ENCODE data around the gene ZMYM1. TPM values are rescaled to one million over a fixed set of nuclear protein-coding genes. Genes with fewer than 3 reads are reported as not detected.
"Not testable (repeated sequence)": the region's sequence is repeated elsewhere in the genome, so short reads cannot be mapped to it uniquely, and the experiment has no call there.

ZMYM1 gene
- total RNA-seq, 2 donors from 2014 or later: 8.0 to 11.1 TPM

DNA sequence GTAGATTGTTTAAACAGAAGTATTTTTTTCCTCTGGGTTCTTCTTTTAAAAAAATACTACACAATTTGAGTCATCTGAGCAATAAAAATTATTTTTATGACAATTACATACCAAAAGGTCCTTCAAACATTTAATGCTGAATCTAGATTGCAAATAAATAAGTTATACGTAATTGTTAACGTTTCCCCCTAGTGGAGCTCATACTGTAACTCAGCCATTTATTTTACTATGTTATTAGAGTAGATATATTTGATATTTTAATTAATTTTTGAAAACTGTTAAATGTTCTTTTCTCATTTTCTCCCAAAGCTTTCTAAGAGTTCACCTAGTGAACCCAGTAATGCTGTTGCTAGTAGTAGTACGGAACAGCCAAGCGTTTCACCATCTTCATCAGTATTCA is 33.5 kb downstream of the ZMYM1 start:
- no peaks in the 10 kb centered on the region for H3K36me3 Mint-ChIP-seq (ENCODE audit: low read depth)
- H3K9me3 ChIP-seq (ENCODE audit: control insufficient read depth, low read length, poor library complexity, severe bottlenecking): no peaks in the 10 kb centered on the region
- H3K27me3 Mint-ChIP-seq: no peaks in the 10 kb centered on the region
- H3K4me1 Mint-ChIP-seq: peaks cover 4% of the 10 kb centered on the region
- no peak for DNase-seq
- no peak overlapping the region for H3K4me3 Mint-ChIP-seq
- no peak overlapping the region for H3K27ac Mint-ChIP-seq
- no peak for ATAC-seq

GRCh38 chr1:35115459-35116383 is 36.5 kb downstream of the ZMYM1 start:
- no peaks in the 10 kb centered on the region for H3K9me3 ChIP-seq (ENCODE audit: control insufficient read depth, low read length, poor library complexity, severe bottlenecking)
- H3K27ac Mint-ChIP-seq: no peak overlapping the region
- peaks cover 6% of the 10 kb centered on the region for H3K4me1 Mint-ChIP-seq
- no peaks in the 10 kb centered on the region for H3K36me3 Mint-ChIP-seq (ENCODE audit: low read depth)
- H3K27me3 Mint-ChIP-seq: peaks cover 12% of the 10 kb centered on the region
- ATAC-seq (no peak), DNase-seq (no peak)
- no peak overlapping the region for H3K4me3 Mint-ChIP-seq

DNA sequence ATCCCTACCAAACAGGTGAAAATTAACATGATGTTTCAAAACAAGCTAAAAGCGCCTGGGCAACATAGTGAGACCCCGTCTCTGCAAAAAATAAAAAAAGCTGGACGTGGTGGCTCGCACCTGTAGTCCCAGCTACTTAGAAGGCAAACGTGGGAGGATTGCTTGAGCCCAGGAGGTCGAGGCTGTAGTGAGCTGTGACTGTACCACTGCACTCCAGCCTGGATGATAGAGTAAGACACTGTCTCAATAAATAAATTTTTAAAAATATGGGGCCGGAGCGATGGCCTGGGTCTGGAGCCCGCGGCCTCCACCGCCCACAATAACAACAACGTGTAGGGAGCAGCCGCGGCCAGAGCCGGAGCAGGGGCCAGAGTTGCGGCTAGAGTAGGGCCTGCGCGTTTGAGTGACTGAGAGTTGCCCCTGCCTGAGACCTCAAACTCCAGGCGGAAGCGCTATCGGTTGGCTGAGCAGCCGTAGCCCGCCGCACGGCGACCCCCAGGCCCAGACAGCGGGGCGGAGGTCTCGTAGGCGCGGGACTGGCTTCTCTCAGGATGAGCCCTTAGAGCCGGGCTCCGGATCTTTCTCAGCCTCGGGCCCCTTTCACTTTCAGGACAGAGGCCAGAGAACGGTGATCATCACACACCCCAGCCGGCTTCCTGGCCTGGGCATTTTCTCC is 41.4 kb downstream of the ZMYM1 start:
- peaks cover 8% of the 10 kb centered on the region for H3K4me1 Mint-ChIP-seq
- H3K4me3 Mint-ChIP-seq: no peak overlapping the region
- no peaks in the 10 kb centered on the region for H3K9me3 ChIP-seq (ENCODE audit: control insufficient read depth, low read length, poor library complexity, severe bottlenecking)
- H3K27me3 Mint-ChIP-seq: peaks cover 12% of the 10 kb centered on the region
- DNase-seq: no peak
- H3K36me3 Mint-ChIP-seq (ENCODE audit: low read depth): peaks cover 2% of the 10 kb centered on the region
- H3K27ac Mint-ChIP-seq: no peak overlapping the region
- ATAC-seq: no peak

- ATAC-seq (no peak), DNase-seq (no peak)
- peaks cover 5% of the 10 kb centered on the region for H3K4me1 Mint-ChIP-seq
- no peak overlapping the region for H3K4me3 Mint-ChIP-seq
- H3K36me3 Mint-ChIP-seq (ENCODE audit: low read depth): peaks cover 2% of the 10 kb centered on the region
- H3K27me3 Mint-ChIP-seq: peaks cover 12% of the 10 kb centered on the region
- H3K27ac Mint-ChIP-seq: no peak overlapping the region
- no peaks in the 10 kb centered on the region for H3K9me3 ChIP-seq (ENCODE audit: control insufficient read depth, low read length, poor library complexity, severe bottlenecking)
Measured at GRCh38 chr1:35122311-35122710, 43.1 kb downstream of the ZMYM1 start.

DNA sequence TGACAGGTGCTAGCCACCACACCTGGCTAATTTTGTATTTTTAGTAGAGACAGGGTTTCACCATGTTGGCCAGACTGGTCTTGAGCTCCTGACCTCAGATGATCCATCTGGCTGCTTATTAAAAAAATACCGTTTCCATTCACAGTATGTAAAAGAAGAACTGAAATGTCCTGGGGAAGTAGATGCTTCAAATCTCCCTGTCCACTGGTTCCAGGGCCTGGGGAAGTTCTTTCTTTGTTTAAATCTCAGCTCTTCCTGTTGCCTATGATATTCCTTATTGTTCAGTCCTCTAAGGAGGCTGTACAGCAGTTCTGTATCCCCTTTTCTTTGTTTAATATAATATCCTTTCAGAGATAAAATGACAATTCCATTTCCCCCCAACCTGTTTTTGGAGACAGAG is 47.4 kb downstream of the ZMYM1 start:
- H3K27me3 Mint-ChIP-seq: no peaks in the 10 kb centered on the region
- no peak for DNase-seq
- no peak for ATAC-seq
- no peak overlapping the region for H3K27ac Mint-ChIP-seq
- H3K4me3 Mint-ChIP-seq: no peak overlapping the region
- H3K36me3 Mint-ChIP-seq (ENCODE audit: low read depth): peaks cover 2% of the 10 kb centered on the region
- H3K9me3 ChIP-seq (ENCODE audit: control insufficient read depth, low read length, poor library complexity, severe bottlenecking): no peaks in the 10 kb centered on the region
- H3K4me1 Mint-ChIP-seq: peaks cover 3% of the 10 kb centered on the region

- Mint-ChIP-seq H3K27me3 (no peaks in the 10 kb centered on the region), H3K36me3 (ENCODE audit: low read depth) (peaks cover 2% of the 10 kb centered on the region), H3K27ac (no peak overlapping the region), H3K4me1 (no peaks in the 10 kb centered on the region), H3K4me3 (no peak overlapping the region)
- DNase-seq: no peak
- H3K9me3 ChIP-seq (ENCODE audit: control insufficient read depth, low read length, poor library complexity, severe bottlenecking): no peaks in the 10 kb centered on the region
- ATAC-seq: no peak
Measured at GRCh38 chr1:35129080-35129479, 49.9 kb downstream of the ZMYM1 start.

- no peak overlapping the region for H3K27ac Mint-ChIP-seq
- H3K36me3 Mint-ChIP-seq (ENCODE audit: low read depth): no peaks in the 10 kb centered on the region
- H3K4me1 Mint-ChIP-seq: no peaks in the 10 kb centered on the region
- peaks cover 22% of the 10 kb centered on the region for H3K27me3 Mint-ChIP-seq
- no peak overlapping the region for H3K4me3 Mint-ChIP-seq
- DNase-seq (no peak), ATAC-seq (no peak)
- H3K9me3 ChIP-seq (ENCODE audit: control insufficient read depth, low read length, poor library complexity, severe bottlenecking): no peaks in the 10 kb centered on the region
Measured at GRCh38 chr1:35136780-35137179, 57.6 kb downstream of the ZMYM1 start.

DNA sequence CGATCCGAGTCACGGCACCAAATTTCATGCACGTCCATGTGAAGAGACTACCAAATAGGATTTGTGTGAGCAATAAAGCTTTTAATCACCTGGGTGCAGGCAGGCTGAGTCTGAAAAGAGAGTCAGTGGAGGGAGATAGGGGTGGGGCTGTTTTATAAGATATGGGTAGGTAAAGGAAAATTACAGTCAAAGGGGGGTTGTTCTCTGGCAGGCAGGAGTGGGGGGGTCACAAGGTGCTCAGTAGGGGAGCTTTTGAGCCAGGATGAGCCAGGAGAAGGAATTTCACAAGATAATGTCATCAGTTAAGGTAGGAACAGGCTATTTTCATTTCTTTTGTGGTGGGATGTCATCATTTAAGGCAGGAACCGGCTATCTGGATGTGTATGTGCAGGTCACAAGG is 58.4 kb downstream of the ZMYM1 start:
- not testable (repeated sequence) for H3K27ac Mint-ChIP-seq; ATAC-seq; H3K4me3 Mint-ChIP-seq; DNase-seq; H3K36me3 Mint-ChIP-seq (ENCODE audit: low read depth); H3K4me1 Mint-ChIP-seq; H3K9me3 ChIP-seq (ENCODE audit: control insufficient read depth, low read length, poor library complexity, severe bottlenecking)
- H3K27me3 Mint-ChIP-seq: peaks cover 24% of the 10 kb centered on the region

DNA sequence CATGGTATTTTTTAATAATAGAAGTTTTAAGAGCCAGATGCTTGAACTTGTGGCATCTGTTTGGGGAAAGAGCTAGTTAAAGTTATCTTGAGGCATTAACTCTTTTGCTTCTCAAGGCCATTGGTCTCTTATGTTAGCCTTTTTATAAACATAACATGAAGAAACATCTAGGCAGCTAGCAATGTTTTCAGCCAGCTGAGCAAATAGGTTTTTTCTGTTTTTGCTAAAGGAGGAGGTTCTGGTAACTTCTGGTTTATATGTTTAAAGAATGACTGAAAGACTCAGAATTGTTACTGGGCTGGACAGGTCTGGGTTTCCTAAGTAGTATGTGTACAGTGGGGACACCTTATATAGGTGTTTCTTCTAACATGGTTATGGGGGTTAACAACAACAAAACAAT is 63.1 kb downstream of the ZMYM1 start:
- not testable (repeated sequence) for H3K9me3 ChIP-seq (ENCODE audit: control insufficient read depth, low read length, poor library complexity, severe bottlenecking); H3K36me3 Mint-ChIP-seq (ENCODE audit: low read depth); H3K27ac Mint-ChIP-seq; ATAC-seq; H3K4me1 Mint-ChIP-seq; H3K4me3 Mint-ChIP-seq; H3K27me3 Mint-ChIP-seq; DNase-seq

DNA sequence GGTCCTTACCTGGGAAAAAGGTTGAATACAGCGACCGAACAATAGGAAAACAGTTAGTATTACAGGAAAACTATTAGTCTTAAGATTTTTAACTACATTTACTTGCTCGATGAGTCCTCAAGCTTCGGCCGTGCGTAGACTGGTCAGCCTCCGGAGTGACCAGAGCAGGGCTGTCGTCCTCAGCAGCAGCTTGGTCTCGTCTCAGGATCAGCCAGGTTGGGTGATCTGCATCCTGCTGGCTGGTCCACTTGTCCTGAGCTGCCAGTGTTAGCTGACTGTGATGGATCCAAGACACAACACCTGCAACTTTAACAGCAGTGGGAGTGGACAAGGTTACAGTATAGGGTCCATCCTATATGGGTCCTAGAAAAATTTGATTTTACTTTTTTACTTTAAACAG is 63.5 kb downstream of the ZMYM1 start:
- not testable (repeated sequence) for ATAC-seq

DNA sequence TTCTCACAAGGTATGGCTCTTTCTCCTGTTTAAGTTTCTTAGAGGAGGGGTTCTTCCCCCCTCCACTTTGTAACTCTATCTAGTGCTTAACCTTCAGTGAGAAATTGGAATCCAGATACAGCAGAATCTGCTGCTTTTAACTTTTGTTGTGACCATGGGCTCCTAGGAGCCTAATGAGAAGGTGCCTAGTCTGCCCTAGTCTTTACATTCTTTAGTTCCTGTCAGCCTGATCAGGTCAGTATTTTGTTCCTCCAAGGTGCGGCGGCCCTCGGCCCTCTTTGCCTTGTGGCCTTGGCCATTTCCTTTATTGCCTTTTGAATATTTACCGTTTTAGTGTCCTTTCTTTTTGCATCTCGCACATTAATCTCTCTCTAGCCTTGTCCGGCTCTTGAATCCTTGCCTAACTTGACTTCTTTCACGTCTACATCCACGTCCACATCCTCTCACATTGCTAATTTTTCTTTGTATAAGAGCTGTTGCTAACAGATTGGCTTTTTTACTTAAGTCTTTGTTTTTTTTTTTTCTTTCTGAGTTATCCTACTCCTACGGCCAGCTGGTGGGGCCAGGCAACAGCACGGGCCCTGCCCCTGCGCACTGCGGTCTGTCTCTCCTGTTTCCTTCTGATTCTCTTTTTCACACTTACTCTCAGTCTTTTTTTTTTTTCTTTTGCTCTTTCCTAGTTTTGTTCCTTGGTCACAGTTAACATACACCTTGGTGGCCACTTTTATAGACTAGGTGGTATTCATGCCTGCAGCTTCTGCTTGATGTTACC is 64.7 kb downstream of the ZMYM1 start:
- DNase-seq (no peak), ATAC-seq (no peak)
- Mint-ChIP-seq H3K4me3 (no peak overlapping the region), H3K36me3 (ENCODE audit: low read depth) (peaks cover 5% of the 10 kb centered on the region), H3K27me3 (peaks cover 7% of the 10 kb centered on the region), H3K27ac (no peak overlapping the region), H3K4me1 (peaks cover 7% of the 10 kb centered on the region)
- H3K9me3 ChIP-seq (ENCODE audit: control insufficient read depth, low read length, poor library complexity, severe bottlenecking): no peaks in the 10 kb centered on the region

More for the DNA sequence above, 63.5 kb downstream of the ZMYM1 start:
- not testable (repeated sequence) for H3K9me3 ChIP-seq (ENCODE audit: control insufficient read depth, low read length, poor library complexity, severe bottlenecking); H3K27ac Mint-ChIP-seq; H3K4me1 Mint-ChIP-seq; H3K27me3 Mint-ChIP-seq; DNase-seq; H3K36me3 Mint-ChIP-seq (ENCODE audit: low read depth); H3K4me3 Mint-ChIP-seq

- H3K27ac Mint-ChIP-seq: peak overlapping the region; percentile 79
- not testable (repeated sequence) for H3K9me3 ChIP-seq (ENCODE audit: control insufficient read depth, low read length, poor library complexity, severe bottlenecking); H3K36me3 Mint-ChIP-seq (ENCODE audit: low read depth); H3K4me1 Mint-ChIP-seq; H3K27me3 Mint-ChIP-seq; ATAC-seq; DNase-seq
- H3K4me3 Mint-ChIP-seq: peak overlapping the region; percentile 55
Measured at GRCh38 chr1:35145892-35146549, 66.8 kb downstream of the ZMYM1 start.

DNA sequence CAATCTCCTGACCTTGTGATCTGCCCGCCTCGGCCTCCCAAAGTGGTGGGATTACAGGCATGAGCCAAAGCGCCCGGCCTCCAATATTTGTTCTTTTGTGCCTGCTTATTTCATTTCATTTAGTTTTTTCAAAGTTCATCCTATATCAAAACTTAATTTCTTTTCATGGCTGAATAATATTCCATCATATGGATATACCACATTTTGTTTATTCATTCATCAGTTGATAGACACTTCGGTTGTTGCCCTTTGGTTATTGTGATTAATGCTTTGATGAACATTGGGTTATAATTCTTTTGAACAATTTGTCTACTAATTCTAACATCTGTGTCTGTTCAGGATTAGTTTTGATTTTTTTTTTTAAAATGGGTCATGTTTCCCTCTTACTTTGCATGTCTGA is 72.0 kb downstream of the ZMYM1 start:
- Mint-ChIP-seq H3K4me1 (peaks cover 6% of the 10 kb centered on the region), H3K4me3 (no peak overlapping the region), H3K27ac (no peak overlapping the region), H3K36me3 (ENCODE audit: low read depth) (no peaks in the 10 kb centered on the region), H3K27me3 (peaks cover 15% of the 10 kb centered on the region)
- ATAC-seq (no peak), DNase-seq (no peak)
- H3K9me3 ChIP-seq (ENCODE audit: control insufficient read depth, low read length, poor library complexity, severe bottlenecking): no peaks in the 10 kb centered on the region

All from T-helper 17 cell (primary cell).